Globus pallidus (tissue), 1 donor: ENCODE data around the gene DIP2B.

Experiments used
- DNase-seq: peaks from one replicate; pipeline ENCODE4 v3.0.0-alpha.2; 2015; ENCODE audit warnings: low spot score

DIP2B gene

DNA sequence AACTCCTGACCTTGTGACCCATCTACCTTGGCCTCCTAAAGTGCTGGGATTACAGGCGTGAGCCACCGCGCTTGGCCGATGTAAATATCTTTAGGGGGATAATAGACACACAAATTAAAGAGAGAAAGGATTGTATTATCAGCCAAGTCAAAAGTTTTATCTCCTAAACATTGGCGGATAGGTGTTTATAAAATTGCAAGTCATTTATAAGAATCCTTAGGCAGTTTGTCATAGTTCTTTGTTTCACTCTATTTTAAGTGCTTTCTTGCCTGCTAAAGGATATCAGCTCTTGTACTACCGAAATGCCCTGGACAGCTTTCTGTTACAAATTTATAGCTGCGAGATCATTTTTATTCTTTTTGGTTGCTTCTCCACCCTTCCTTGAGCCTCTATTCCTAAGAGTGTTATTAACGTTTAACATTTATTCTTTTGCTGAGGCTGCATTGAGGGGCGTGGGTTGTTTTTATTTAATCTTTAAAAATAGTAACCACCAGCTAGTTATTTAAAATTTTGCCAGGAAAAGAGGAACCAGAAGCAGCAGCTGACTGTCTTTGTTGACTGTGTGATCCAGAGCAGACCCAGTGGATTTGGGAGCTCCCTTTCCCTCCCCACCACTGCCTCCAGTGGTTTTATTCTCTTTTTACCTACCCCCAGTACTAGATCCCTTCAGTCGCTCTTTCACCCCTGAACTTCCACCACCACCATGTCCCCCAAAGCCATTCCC lies 106.4 kb downstream of the DIP2B start:
- DNase-seq = no peak

- no peak for DNase-seq
Observed at GRCh38 chr12:50612882-50613281, 108.1 kb downstream of the DIP2B start.

GRCh38 chr12:50613463-50613862 lies 108.7 kb downstream of the DIP2B start:
- no peak for DNase-seq

DNA sequence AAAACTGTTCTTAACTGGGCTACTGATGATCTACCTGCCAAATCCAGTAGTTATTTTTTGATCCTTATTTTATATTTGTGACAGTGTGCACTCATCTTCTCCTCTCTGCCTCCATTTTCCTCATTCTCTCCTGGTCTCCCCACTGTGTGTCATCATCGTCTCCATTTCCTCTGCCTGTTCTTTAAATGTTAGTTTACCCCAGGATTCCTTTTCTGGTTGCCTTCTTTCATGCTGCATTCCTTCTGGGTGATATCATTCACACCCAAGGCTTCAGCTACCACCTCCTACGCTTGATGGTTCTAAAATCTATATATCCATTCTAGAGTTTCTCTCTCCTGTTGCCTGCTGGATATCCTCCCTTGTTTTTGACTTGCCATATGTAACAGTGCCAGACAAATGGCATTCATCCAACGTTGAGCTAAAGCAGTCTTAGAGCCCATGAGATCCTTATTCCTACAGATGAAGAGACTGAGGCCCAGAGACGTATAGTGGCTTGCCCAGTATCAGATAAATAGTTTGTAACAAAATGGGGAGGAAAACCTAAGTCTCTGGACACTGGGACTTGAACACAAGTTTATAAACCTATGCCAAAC lies 109.5 kb downstream of the DIP2B start:
- no peak for DNase-seq

GRCh38 chr12:50615145-50615906 lies 110.5 kb downstream of the DIP2B start:
- no peak for DNase-seq

- no peak for DNase-seq
Observed at GRCh38 chr12:50615907-50616296, 111.1 kb downstream of the DIP2B start.

- no peak for DNase-seq
Observed at GRCh38 chr12:50617657-50618056, 112.9 kb downstream of the DIP2B start.

DNA sequence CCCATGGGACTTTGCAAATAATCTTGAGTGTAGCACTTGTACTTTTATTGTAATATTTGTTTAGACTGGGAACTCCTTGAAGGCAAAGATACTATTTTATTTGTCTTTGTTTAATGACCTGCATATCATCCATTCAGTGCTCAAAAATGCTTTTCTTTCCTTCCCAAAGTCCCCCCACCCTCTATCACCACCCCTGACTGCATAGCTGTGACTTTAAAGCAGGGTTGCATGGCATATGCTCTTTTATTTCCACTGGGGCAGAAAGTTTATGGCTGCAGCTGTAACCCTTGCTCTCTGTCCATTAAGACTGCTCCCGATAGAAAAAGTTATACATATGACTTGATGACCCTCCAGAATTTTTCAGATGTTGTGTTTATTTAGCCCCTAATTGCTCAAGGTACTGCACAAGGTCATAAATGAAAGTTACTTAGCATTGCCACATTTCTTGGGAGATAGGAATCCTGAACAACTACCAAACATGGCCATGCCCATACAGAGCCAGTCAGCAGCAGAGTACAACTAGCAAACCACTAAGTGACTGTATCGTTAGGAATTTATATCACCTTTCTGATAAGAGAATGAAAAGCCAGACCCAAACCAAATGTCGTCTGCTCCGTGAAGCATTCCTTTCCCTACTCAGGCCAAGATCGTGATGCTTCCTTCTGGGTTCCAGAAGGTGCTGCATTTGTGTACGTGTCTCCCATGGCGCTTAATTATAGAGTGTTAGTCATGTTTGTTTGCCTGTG lies 114.3 kb downstream of the DIP2B start:
- DNase-seq = no peak

DNA sequence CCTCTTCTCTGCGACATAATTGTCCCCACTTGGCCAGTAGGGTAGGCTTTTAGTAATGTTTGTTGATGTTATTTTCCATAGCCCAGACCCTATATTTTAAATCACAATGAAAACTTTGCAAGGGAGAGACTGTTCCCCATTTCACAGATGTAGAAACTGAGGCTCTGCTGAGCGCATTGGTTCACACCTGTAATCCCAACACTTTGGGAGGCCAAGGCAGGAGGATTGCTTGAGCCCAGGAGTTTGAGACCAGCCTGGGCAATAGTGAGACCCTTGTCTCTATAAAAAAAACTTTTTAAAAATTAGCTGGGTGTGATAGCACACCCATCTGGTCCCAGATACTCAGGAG lies 114.8 kb downstream of the DIP2B start:
- DNase-seq = no peak

- DNase-seq = no peak
Observed at GRCh38 chr12:50620109-50620977, 115.6 kb downstream of the DIP2B start.

- no peak for DNase-seq
Observed at GRCh38 chr12:50620978-50621360, 116.2 kb downstream of the DIP2B start.

- peak; percentile 73 for DNase-seq
Observed at GRCh38 chr12:50621399-50622300, 116.9 kb downstream of the DIP2B start.

- DNase-seq = no peak
Observed at GRCh38 chr12:50625029-50625925, 120.5 kb downstream of the DIP2B start.

GRCh38 chr12:50626026-50626425 lies 121.2 kb downstream of the DIP2B start:
- DNase-seq = no peak

- DNase-seq = no peak
Observed at GRCh38 chr12:50627491-50627890, 122.7 kb downstream of the DIP2B start.

DNA sequence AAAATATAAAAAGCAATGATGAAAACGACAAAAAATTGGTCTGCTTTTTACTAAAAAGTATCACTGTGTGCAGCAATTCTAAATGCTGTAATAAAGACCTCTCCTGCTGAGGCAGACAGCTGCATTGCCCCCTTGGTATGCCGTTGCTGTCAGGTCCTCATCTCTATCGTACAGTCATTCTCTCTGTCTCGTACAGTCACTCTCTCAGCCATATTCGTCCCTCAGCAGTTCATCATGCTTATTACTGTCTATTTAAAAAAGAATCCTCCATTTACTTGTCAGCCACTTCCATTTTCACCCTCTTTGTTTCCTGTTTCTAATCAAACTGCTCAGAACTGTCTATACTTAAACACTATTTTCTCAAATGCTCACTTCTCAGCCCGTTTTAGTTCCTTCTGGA lies 123.6 kb downstream of the DIP2B start:
- DNase-seq = no peak

DNA sequence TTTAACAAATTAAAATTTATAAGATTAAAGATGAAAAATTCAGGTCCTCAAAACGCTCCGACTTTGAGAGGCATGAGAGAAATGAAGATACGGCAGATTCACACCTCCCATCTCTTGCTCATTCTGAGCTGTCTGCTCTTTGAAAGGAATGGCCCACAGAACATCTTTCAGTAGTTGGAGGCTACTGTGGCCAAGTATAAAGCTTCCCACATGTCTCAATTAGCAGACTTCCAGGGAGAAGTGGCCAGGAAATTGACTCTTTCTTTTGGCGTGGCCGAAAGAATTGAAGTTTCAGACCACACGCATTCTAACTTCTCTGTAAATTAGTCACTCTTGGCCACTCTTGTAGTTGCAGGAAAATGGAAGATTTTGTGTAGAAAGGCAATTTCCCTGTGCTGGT lies 129.2 kb downstream of the DIP2B start:
- no peak for DNase-seq

DNA sequence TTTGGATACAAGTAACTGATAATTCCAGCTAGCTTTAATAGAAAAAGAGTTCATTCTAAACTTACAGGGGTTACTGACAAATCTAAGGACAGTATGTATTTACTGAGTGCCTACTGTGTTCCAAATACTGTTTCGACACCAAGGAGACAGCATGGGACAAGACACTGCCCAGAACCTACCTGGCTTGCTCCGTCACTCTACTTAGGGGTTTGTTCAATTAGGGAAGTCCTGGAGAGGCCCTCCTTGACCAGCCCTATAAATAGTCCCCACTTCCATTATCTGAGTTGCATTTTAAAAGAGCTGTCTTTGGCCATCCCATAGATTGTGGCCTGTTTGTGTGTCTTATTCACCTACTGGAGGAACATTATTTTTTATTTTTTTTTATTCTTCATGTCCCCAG lies 129.6 kb downstream of the DIP2B start:
- DNase-seq = no peak

DNA sequence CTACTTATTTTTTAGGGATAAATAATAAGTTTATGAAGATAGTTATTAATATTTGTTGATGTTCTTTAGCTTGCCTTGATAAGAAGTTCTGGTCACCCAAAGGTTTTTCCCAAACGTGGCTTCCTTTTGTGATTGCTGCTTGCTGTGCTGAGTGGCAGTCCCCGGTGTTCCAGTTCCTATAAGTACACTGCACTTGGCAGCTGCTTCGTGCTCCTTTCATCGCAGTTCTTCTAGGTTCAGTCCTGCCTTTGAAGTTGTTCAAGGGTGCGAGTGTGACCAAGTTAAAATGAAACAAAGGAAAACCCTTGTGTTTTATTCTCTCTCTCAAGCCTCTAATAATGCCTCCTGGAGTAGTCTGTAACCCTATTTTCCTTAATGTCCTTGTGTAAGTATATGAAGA lies 130.6 kb downstream of the DIP2B start:
- DNase-seq = no peak

DNA sequence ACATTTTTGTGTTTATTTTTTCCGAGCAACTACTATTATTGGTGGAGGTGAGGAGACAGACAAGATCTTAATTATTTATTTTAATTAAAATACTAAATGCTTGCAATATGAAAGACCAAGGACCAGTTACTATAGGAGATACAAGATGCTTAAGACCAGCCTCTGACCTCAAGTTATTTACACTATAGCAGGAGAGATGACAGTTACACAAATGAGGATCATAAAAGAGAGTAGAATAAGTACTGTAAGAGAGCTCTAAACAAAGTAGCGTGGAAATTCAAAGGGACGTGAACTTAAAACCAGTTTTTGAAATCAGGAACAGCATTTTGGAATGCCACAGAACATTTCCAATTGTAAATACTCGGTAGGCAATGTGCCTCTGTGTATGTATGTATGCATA lies 131.1 kb downstream of the DIP2B start:
- DNase-seq = no peak
